ENCODE results near the gene KCNQ1OT1.
A peak's percentile ranks its signal among the peaks of the same experiment; 100 is the strongest.

The KCNQ1OT1 gene

GRCh38 chr11:2661173-2662023 lies 38.4 kb downstream of the KCNQ1OT1 start:
- no peak for TF ChIP-seq CTCF (IDR thresholded peaks at IDR 0.05)
- DNase-seq (ENCODE audit: low spot score): no peak
- Histone ChIP-seq H3K27ac (no peak overlapping the region), H3K4me3 (no peak overlapping the region)

GRCh38 chr11:2660357-2660939 lies 39.3 kb downstream of the KCNQ1OT1 start:
- no peak for DNase-seq (ENCODE audit: low spot score)
- no peak overlapping the region for H3K4me3 ChIP-seq
- TF ChIP-seq CTCF (IDR thresholded peaks at IDR 0.05): no peak
- no peak overlapping the region for H3K27ac ChIP-seq

GRCh38 chr11:2657697-2658284 lies 42.0 kb downstream of the KCNQ1OT1 start:
- H3K27ac ChIP-seq: no peak overlapping the region
- H3K4me3 ChIP-seq: no peak overlapping the region
- TF ChIP-seq CTCF (IDR thresholded peaks at IDR 0.05): no peak
- no peak for DNase-seq (ENCODE audit: low spot score)

GRCh38 chr11:2656859-2657258 lies 42.9 kb downstream of the KCNQ1OT1 start:
- no peak for TF ChIP-seq CTCF (IDR thresholded peaks at IDR 0.05)
- no peak for DNase-seq (ENCODE audit: low spot score)
- Histone ChIP-seq H3K27ac (no peak overlapping the region), H3K4me3 (no peak overlapping the region)

- TF ChIP-seq CTCF (IDR thresholded peaks at IDR 0.05): no peak
- Histone ChIP-seq H3K27ac (no peak overlapping the region), H3K4me3 (no peak overlapping the region)
- DNase-seq (ENCODE audit: low spot score): no peak
These were observed 43.8 kb downstream of the KCNQ1OT1 start for GRCh38 chr11:2655834-2656622.

- no peak overlapping the region for H3K27ac ChIP-seq
- no peak for TF ChIP-seq CTCF (IDR thresholded peaks at IDR 0.05)
- H3K4me3 ChIP-seq: no peak overlapping the region
- peak; percentile 45 for DNase-seq (ENCODE audit: low spot score)
These were observed 44.6 kb downstream of the KCNQ1OT1 start for GRCh38 chr11:2655016-2655719.

All from coronary artery (tissue), 2 donors.